ENCODE measurements around the gene PASD1.

The PASD1 gene

GRCh38 chrX:151715752-151716151 is 152.3 kb downstream of the PASD1 start, which contains the start of gene FATE1:
FATE1 (plus strand) TSS chrX:151716035; CDS start chrX:151716120, 85 bp downstream.
- H3K4me3 ChIP-seq (replicated peaks; ENCODE audit: low read depth, low read length) = no peak within 1 kb of the TSS
- no peak for DNase-seq (ENCODE audit: low read depth)
- no peak for TF ChIP-seq CTCF (IDR thresholded peaks at IDR 0.05; ENCODE audit: low read length, missing control alignments)

- TF ChIP-seq CTCF (IDR thresholded peaks at IDR 0.05; ENCODE audit: low read length, missing control alignments) = peak; percentile 32
- DNase-seq (ENCODE audit: low read depth) = peak; percentile 17
- no peak overlapping the region for H3K4me3 ChIP-seq (replicated peaks; ENCODE audit: low read depth, low read length)
These were observed 158.9 kb downstream of the PASD1 start for GRCh38 chrX:151722241-151722846.

- no peak overlapping the region for H3K4me3 ChIP-seq (replicated peaks; ENCODE audit: low read depth, low read length)
- TF ChIP-seq CTCF (IDR thresholded peaks at IDR 0.05; ENCODE audit: low read length, missing control alignments) = no peak
- DNase-seq (ENCODE audit: low read depth) = no peak
These were observed 159.8 kb downstream of the PASD1 start for GRCh38 chrX:151723156-151723760.

- TF ChIP-seq CTCF (IDR thresholded peaks at IDR 0.05; ENCODE audit: low read length, missing control alignments) = no peak
- H3K4me3 ChIP-seq (replicated peaks; ENCODE audit: low read depth, low read length) = no peak overlapping the region
- no peak for DNase-seq (ENCODE audit: low read depth)
These were observed 161.3 kb downstream of the PASD1 start for GRCh38 chrX:151724563-151725337.

- DNase-seq (ENCODE audit: low read depth) = no peak
- no peak for TF ChIP-seq CTCF (IDR thresholded peaks at IDR 0.05; ENCODE audit: low read length, missing control alignments)
- no peak overlapping the region for H3K4me3 ChIP-seq (replicated peaks; ENCODE audit: low read depth, low read length)
These were observed 161.8 kb downstream of the PASD1 start for GRCh38 chrX:151725338-151725614.
